OCI-LY1 (cell line): ENCODE measurements around the gene SREK1IP1.

Source experiments
- H2AFZ ChIP-seq: fragments of 200-600 bp; sonication (generic), shearing (Covaris generic); 2 replicates; pipeline ENCODE4 v1.6.0; 2014; ENCODE audit warnings: antibody characterized with exemption, mild to moderate bottlenecking, low read length
- H3F3A ChIP-seq: fragments of 200-600 bp; sonication (generic), shearing (Covaris generic); 2 replicates; pipeline ENCODE4 v1.6.0; 2014; ENCODE audit warnings: mild to moderate bottlenecking, antibody characterized with exemption, low read length, moderate library complexity; ENCODE audit not compliant: insufficient read depth
- H3K27ac ChIP-seq: fragments of 200-600 bp; sonication (generic); 2 replicates; pipeline ENCODE4 v1.5.1; 2014; ENCODE audit warnings: low read length, mixed run types, mild to moderate bottlenecking, low read depth; ENCODE audit not compliant: poor library complexity, severe bottlenecking
- H3K27me3 ChIP-seq: fragments of 200-600 bp; sonication (generic); 2 replicates; pipeline ENCODE4 v1.6.0; 2014; ENCODE audit warnings: antibody characterized with exemption, mild to moderate bottlenecking, low read length, moderate library complexity; ENCODE audit not compliant: insufficient read depth
- H3K36me3 ChIP-seq: fragments of 200-600 bp; sonication (generic); 2 replicates; pipeline ENCODE4 v1.6.1; 2014; ENCODE audit warnings: mild to moderate bottlenecking, antibody characterized with exemption, low read length, moderate library complexity, mixed read lengths; ENCODE audit not compliant: insufficient read depth
- H3K4me1 ChIP-seq: fragments of 200-600 bp; sonication (generic); 2 replicates; pipeline ENCODE4 v1.5.1; 2014; ENCODE audit warnings: mild to moderate bottlenecking, low read length, moderate library complexity; ENCODE audit not compliant: insufficient read depth, severe bottlenecking
- H3K4me2 ChIP-seq: fragments of 200-600 bp; sonication (generic), shearing (Covaris generic); 2 replicates; pipeline ENCODE4 v1.6.1; 2014; ENCODE audit warnings: low read length
- H3K4me3 ChIP-seq: fragments of 200-600 bp; sonication (generic); 2 replicates; pipeline ENCODE4 v1.5.1; 2014; ENCODE audit warnings: low read length, low read depth, mild to moderate bottlenecking, mixed read lengths; ENCODE audit not compliant: poor library complexity, severe bottlenecking
- H3K79me2 ChIP-seq: fragments of 200-600 bp; shearing (Covaris generic); 2 replicates; pipeline ENCODE4 v1.6.1; 2016; ENCODE audit warnings: mixed run types, low read length, mixed read lengths; ENCODE audit not compliant: insufficient read depth
- H3K9ac ChIP-seq: fragments of 200-600 bp; sonication (generic), shearing (Covaris generic); 2 replicates; pipeline ENCODE4 v1.6.1; 2014; ENCODE audit warnings: mild to moderate bottlenecking, low read length, mixed read lengths
- H3K9me2 ChIP-seq: fragments of 200-600 bp; sonication (generic), shearing (Covaris generic); 2 replicates; pipeline ENCODE4 v1.6.1; 2014; ENCODE audit warnings: low read depth, mild to moderate bottlenecking, low read length, mixed read lengths
- H3K9me3 ChIP-seq: fragments of 200-600 bp; shearing (Covaris generic); 2 replicates; pipeline ENCODE4 v1.6.1; 2014; ENCODE audit warnings: low read length, mixed read lengths
- H4K20me1 ChIP-seq: fragments of 200-600 bp; sonication (generic), shearing (Covaris generic); 2 replicates; pipeline ENCODE4 v1.6.0; 2016; ENCODE audit warnings: mild to moderate bottlenecking, low read length; ENCODE audit not compliant: insufficient read depth
- CTCF ChIP-seq: fragments of 200-600 bp; sonication (generic), shearing (Covaris generic); IDR thresholded peaks from 2 replicates; pipeline ENCODE4 v1.5.1; 2017; ENCODE audit warnings: mild to moderate bottlenecking, antibody characterized with exemption, low read length, moderate library complexity, mixed read lengths
- EZH2 ChIP-seq: fragments of 200-600 bp; sonication (generic), shearing (Covaris generic); IDR thresholded peaks from 2 replicates; pipeline ENCODE4 v1.8.0; 2017; ENCODE audit warnings: borderline replicate concordance, mixed run types, mild to moderate bottlenecking, antibody characterized with exemption, low read length, moderate library complexity, mixed read lengths

Gene SREK1IP1

GRCh38 chr5:64775291-64775690 lies 6.8 kb upstream of the SREK1IP1 start:
- Histone ChIP-seq H3K79me2 (peaks cover 13% of the 10 kb centered on the region), H3K4me3 (no peak overlapping the region), H3K4me2 (no peak overlapping the region), H4K20me1 (no peaks in the 10 kb centered on the region), H3K9me2 (no peaks in the 10 kb centered on the region), H3K36me3 (peaks cover 34% of the 10 kb centered on the region), H3K4me1 (peaks cover 13% of the 10 kb centered on the region), H3K27me3 (no peaks in the 10 kb centered on the region), H3K9me3 (no peaks in the 10 kb centered on the region), H3F3A (no peaks in the 10 kb centered on the region), H2AFZ (no peak overlapping the region), H3K27ac (no peak overlapping the region), H3K9ac (no peak overlapping the region)
- TF ChIP-seq CTCF (no peak), EZH2 (no peak)

GRCh38 chr5:64773533-64773932 lies 5.0 kb upstream of the SREK1IP1 start:
- Histone ChIP-seq H3K36me3 (peaks cover 19% of the 10 kb centered on the region; the same call in 1 of the 2 replicates), H4K20me1 (no peaks in the 10 kb centered on the region), H3K79me2 (peaks cover 28% of the 10 kb centered on the region), H3K4me1 (peaks cover 24% of the 10 kb centered on the region), H3K9me2 (no peaks in the 10 kb centered on the region), H3K9me3 (no peaks in the 10 kb centered on the region), H3K4me2 (no peak overlapping the region), H3F3A (no peaks in the 10 kb centered on the region), H3K27ac (no peak overlapping the region), H3K27me3 (no peaks in the 10 kb centered on the region), H2AFZ (no peak overlapping the region), H3K4me3 (no peak overlapping the region), H3K9ac (no peak overlapping the region)
- TF ChIP-seq EZH2 (no peak), CTCF (no peak)

- no peaks in the 10 kb centered on the region for H3K27me3 ChIP-seq
- no peak overlapping the region for H3K27ac ChIP-seq
- no peaks in the 10 kb centered on the region for H3K9me3 ChIP-seq
- H4K20me1 ChIP-seq: no peaks in the 10 kb centered on the region
- no peak overlapping the region for H3K9ac ChIP-seq
- H3K4me3 ChIP-seq: no peak overlapping the region
- no peaks in the 10 kb centered on the region for H3F3A ChIP-seq
- H3K9me2 ChIP-seq: no peaks in the 10 kb centered on the region
- H3K36me3 ChIP-seq: peaks cover 14% of the 10 kb centered on the region; the same call in 1 of the 2 replicates
- H2AFZ ChIP-seq: no peak overlapping the region
- TF ChIP-seq CTCF: no peak
- peaks cover 34% of the 10 kb centered on the region for H3K4me1 ChIP-seq
- H3K79me2 ChIP-seq: peaks cover 43% of the 10 kb centered on the region
- H3K4me2 ChIP-seq: no peak overlapping the region
Observed at GRCh38 chr5:64771736-64772135, 3.2 kb upstream of the SREK1IP1 start.
